Measurements from ENCODE around the gene SLBP. TPM values are rescaled to one million over a fixed set of nuclear protein-coding genes. Genes with fewer than 3 reads are reported as not detected.

The SLBP gene
- polyA plus RNA-seq, 1 experiment, result 36.9 TPM

- H3K27me3 ChIP-seq (ENCODE audit: control insufficient read depth, insufficient read depth, low read length), result no peaks in the 10 kb centered on the region
- POLR2A ChIA-PET, result no interaction called here
- TF ChIP-seq CTCF (IDR thresholded peaks at IDR 0.05; ENCODE audit: insufficient read depth, low read depth, low read length), result no peak
- no peak for DNase-seq (ENCODE audit: low read depth)
- CTCF ChIA-PET, result interaction anchor here (1.1 to 1.2 kb wide), 3 partner anchors 11 to 53 kb away, joined by 3 read pairs; no protein-coding TSS in a partner anchor
- no peak overlapping the region for H3K4me3 ChIP-seq (ENCODE audit: low read depth, low read length)
- no peaks in the 10 kb centered on the region for H3K36me3 ChIP-seq (ENCODE audit: control insufficient read depth, insufficient read depth, low read length)
Measured at GRCh38 chr4:1756079-1756478, 44.0 kb upstream of the SLBP start.

GRCh38 chr4:1755297-1755696 is 43.2 kb upstream of the SLBP start:
- Histone ChIP-seq H3K27me3 (ENCODE audit: control insufficient read depth, insufficient read depth, low read length) (no peaks in the 10 kb centered on the region), H3K4me3 (ENCODE audit: low read depth, low read length) (no peak overlapping the region), H3K36me3 (ENCODE audit: control insufficient read depth, insufficient read depth, low read length) (no peaks in the 10 kb centered on the region)
- POLR2A ChIA-PET, result no interaction called here
- CTCF ChIA-PET, result interaction anchor here (0.6 to 1.2 kb wide), 4 partner anchors 10 to 242 kb away, joined by 3 read pairs; no protein-coding TSS in a partner anchor
- no peak for DNase-seq (ENCODE audit: low read depth)
- TF ChIP-seq CTCF (IDR thresholded peaks at IDR 0.05; ENCODE audit: insufficient read depth, low read depth, low read length), result no peak

GRCh38 chr4:1754336-1754735 is 42.2 kb upstream of the SLBP start:
- no peak for DNase-seq (ENCODE audit: low read depth)
- no peak for TF ChIP-seq CTCF (IDR thresholded peaks at IDR 0.05; ENCODE audit: insufficient read depth, low read depth, low read length)
- Histone ChIP-seq H3K27me3 (ENCODE audit: control insufficient read depth, insufficient read depth, low read length) (no peaks in the 10 kb centered on the region), H3K4me3 (ENCODE audit: low read depth, low read length) (no peak overlapping the region), H3K36me3 (ENCODE audit: control insufficient read depth, insufficient read depth, low read length) (no peaks in the 10 kb centered on the region)
- ChIA-PET POLR2A (no interaction called here), CTCF (interaction anchor here (0.8 to 1.2 kb wide), 3 partner anchors 9 to 200 kb away, joined by 3 to 4 read pairs (median 3); no protein-coding TSS in a partner anchor)

GRCh38 chr4:1753697-1754311 is 41.7 kb upstream of the SLBP start:
- Histone ChIP-seq H3K27me3 (ENCODE audit: control insufficient read depth, insufficient read depth, low read length) (no peaks in the 10 kb centered on the region), H3K4me3 (ENCODE audit: low read depth, low read length) (no peak overlapping the region), H3K36me3 (ENCODE audit: control insufficient read depth, insufficient read depth, low read length) (no peaks in the 10 kb centered on the region)
- no peak for DNase-seq (ENCODE audit: low read depth)
- ChIA-PET CTCF (interaction anchor here (0.8 to 1.2 kb wide), 3 partner anchors 8 to 200 kb away, joined by 3 to 4 read pairs (median 3); no protein-coding TSS in a partner anchor), POLR2A (no interaction called here)
- no peak for TF ChIP-seq CTCF (IDR thresholded peaks at IDR 0.05; ENCODE audit: insufficient read depth, low read depth, low read length)

- no peaks in the 10 kb centered on the region for H3K36me3 ChIP-seq (ENCODE audit: control insufficient read depth, insufficient read depth, low read length)
- ChIA-PET CTCF (interaction anchor here (1.2 to 2.9 kb wide), 3 partner anchors 57 to 201 kb away, joined by 3 to 9 read pairs (median 5); no protein-coding TSS in a partner anchor), POLR2A (no interaction called here)
- no peaks in the 10 kb centered on the region for H3K27me3 ChIP-seq (ENCODE audit: control insufficient read depth, insufficient read depth, low read length)
- H3K4me3 ChIP-seq (ENCODE audit: low read depth, low read length), result no peak overlapping the region
- no peak for DNase-seq (ENCODE audit: low read depth)
- no peak for TF ChIP-seq CTCF (IDR thresholded peaks at IDR 0.05; ENCODE audit: insufficient read depth, low read depth, low read length)
Measured at GRCh38 chr4:1753294-1753696, 41.2 kb upstream of the SLBP start.
